Heart left ventricle (tissue), 13 donors: Measurements from ENCODE around the gene MRPS9.

Experiments
- POLR2A ChIP-seq, 2 donors: fragments of 450-650 bp; IDR thresholded peaks; one replicate each; pipeline ENCODE4 v1.6.1; 2017; ENCODE audit warnings: antibody characterized with exemption in 2 of 2, mild to moderate bottlenecking in 2 of 2, moderate library complexity in 2 of 2
- TF ChIP-seq, protein P1 (sequence below), 12 donors: fragments of 200-600 bp; sonication (generic) in 4 of 12; IDR thresholded peaks; one replicate each; pipeline versions ENCODE4 v1.5.0 to v1.8.0; 2018 to 2022; ENCODE audit warnings: antibody characterized with exemption in 12 of 12, mild to moderate bottlenecking in 5 of 12
- donor health status: ischemic (EF 13 %, LVEDD 7.1; RV severe dilation, severe dysfunction).
- donor health status: DM: no; HTN: yes; CAD: no.
- donor health status: DM: no; HTN: no; CAD: no.
- donor health status: ischemic (EF 25% LVEDD 6.9; RV normal size, moderate dysfunction).
- donor health status: ischemic (EF 25% LVEDD 5.7; RV mildly dilated, moderate dysfunction).
- donor health status: ischemic (EF 35%, LVEDD 5.7; RV mildly dilated, moderate dysfunction).
- donor health status: nonischemic (EF 11% LVEDD 7.7; RV severe dilation, severe dysfunction).
- donor health status: DM: yes; HTN: yes; CAD: no.
- donor health status: PGD.
- donor health status: ischemic (EF 29% LVEDD 5.4; RV normal size, mild dysfunction).
- donor health status: nonischemic (EF 23%, LVEDD 6.1; RV moderate dilation, normal function).

DNA sequence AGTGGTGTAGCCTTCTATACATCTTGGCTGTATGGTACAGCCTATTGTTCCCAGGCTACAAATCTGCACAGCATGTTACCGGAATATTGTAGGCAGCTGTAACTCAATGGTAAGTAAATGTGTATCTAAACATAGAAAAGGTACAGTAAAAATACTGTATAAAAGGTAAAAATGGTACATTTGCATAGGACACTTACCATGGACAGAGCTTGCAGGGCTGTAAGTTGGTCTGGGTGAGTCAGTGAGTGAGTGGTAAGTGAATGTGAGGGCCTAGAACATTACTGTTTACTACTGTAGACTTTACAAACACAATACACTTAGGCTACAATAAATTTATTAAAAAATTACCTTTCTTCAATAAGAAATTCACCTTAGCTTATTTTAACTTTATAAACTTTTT, 3.7 kb upstream of the MRPS9 start:
- no peak for TF ChIP-seq POLR2A (IDR thresholded peaks at IDR 0.05)
- TF ChIP-seq, protein P1, sequence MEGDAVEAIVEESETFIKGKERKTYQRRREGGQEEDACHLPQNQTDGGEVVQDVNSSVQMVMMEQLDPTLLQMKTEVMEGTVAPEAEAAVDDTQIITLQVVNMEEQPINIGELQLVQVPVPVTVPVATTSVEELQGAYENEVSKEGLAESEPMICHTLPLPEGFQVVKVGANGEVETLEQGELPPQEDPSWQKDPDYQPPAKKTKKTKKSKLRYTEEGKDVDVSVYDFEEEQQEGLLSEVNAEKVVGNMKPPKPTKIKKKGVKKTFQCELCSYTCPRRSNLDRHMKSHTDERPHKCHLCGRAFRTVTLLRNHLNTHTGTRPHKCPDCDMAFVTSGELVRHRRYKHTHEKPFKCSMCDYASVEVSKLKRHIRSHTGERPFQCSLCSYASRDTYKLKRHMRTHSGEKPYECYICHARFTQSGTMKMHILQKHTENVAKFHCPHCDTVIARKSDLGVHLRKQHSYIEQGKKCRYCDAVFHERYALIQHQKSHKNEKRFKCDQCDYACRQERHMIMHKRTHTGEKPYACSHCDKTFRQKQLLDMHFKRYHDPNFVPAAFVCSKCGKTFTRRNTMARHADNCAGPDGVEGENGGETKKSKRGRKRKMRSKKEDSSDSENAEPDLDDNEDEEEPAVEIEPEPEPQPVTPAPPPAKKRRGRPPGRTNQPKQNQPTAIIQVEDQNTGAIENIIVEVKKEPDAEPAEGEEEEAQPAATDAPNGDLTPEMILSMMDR (IDR thresholded peaks at IDR 0.05): no peak
